BE2C (cell line): Measurements from ENCODE around the gene VPS13D.

Experiments used
- DNase-seq: peaks from one replicate; pipeline ENCODE4 v3.0.0-alpha.2; 2020
- H3K27me3 ChIP-seq: fragments of 250-450 bp; sonication (Bioruptor Pico); 2 replicates; pipeline ENCODE4 v1.5.1; 2020; ENCODE audit warnings: mild to moderate bottlenecking
- H3K36me3 ChIP-seq: fragments of 250-450 bp; sonication (Bioruptor Pico); 2 replicates; pipeline ENCODE4 v1.5.1; 2020; ENCODE audit warnings: mild to moderate bottlenecking
- H3K4me1 ChIP-seq: fragments of 250-450 bp; sonication (Bioruptor Pico); 2 replicates; pipeline ENCODE4 v1.5.1; 2020
- H3K4me3 ChIP-seq: 2 replicates; pipeline ENCODE4 v1.5.1; 2011; ENCODE audit warnings: low read depth, low read length
- H3K9me3 ChIP-seq: fragments of 250-450 bp; sonication (Bioruptor Pico); 2 replicates; pipeline ENCODE4 v1.5.1; 2020
- CTCF ChIP-seq: IDR thresholded peaks from 2 replicates; pipeline ENCODE4 v1.5.1; 2012; ENCODE audit warnings: mild to moderate bottlenecking, low read depth, low read length

Gene VPS13D

GRCh38 chr1:12269351-12269750 is 39.5 kb downstream of the VPS13D start:
- Histone ChIP-seq H3K4me3 (no peak overlapping the region), H3K27me3 (no peaks in the 10 kb centered on the region), H3K36me3 (no peaks in the 10 kb centered on the region), H3K4me1 (no peaks in the 10 kb centered on the region), H3K9me3 (no peaks in the 10 kb centered on the region)
- no peak for DNase-seq
- no peak for TF ChIP-seq CTCF

GRCh38 chr1:12271033-12271432 is 41.2 kb downstream of the VPS13D start:
- no peaks in the 10 kb centered on the region for H3K36me3 ChIP-seq
- no peaks in the 10 kb centered on the region for H3K27me3 ChIP-seq
- no peak overlapping the region for H3K4me3 ChIP-seq
- TF ChIP-seq CTCF, result no peak
- H3K9me3 ChIP-seq, result no peaks in the 10 kb centered on the region
- no peaks in the 10 kb centered on the region for H3K4me1 ChIP-seq
- no peak for DNase-seq

- Histone ChIP-seq H3K27me3 (no peaks in the 10 kb centered on the region), H3K9me3 (no peaks in the 10 kb centered on the region), H3K36me3 (no peaks in the 10 kb centered on the region), H3K4me1 (no peaks in the 10 kb centered on the region), H3K4me3 (no peak overlapping the region)
- no peak for DNase-seq
- no peak for TF ChIP-seq CTCF
Measured at GRCh38 chr1:12272770-12273169, 42.9 kb downstream of the VPS13D start.

- no peaks in the 10 kb centered on the region for H3K9me3 ChIP-seq
- no peak overlapping the region for H3K4me3 ChIP-seq
- H3K36me3 ChIP-seq, result no peaks in the 10 kb centered on the region
- no peaks in the 10 kb centered on the region for H3K27me3 ChIP-seq
- DNase-seq, result peak; percentile 30
- TF ChIP-seq CTCF, result peak; percentile 64
- no peaks in the 10 kb centered on the region for H3K4me1 ChIP-seq
Measured at GRCh38 chr1:12275370-12275769, 45.5 kb downstream of the VPS13D start.

- no peaks in the 10 kb centered on the region for H3K27me3 ChIP-seq
- no peaks in the 10 kb centered on the region for H3K4me1 ChIP-seq
- H3K36me3 ChIP-seq, result no peaks in the 10 kb centered on the region
- TF ChIP-seq CTCF, result no peak
- DNase-seq, result no peak
- H3K4me3 ChIP-seq, result no peak overlapping the region
- no peaks in the 10 kb centered on the region for H3K9me3 ChIP-seq
Measured at GRCh38 chr1:12276225-12276624, 46.4 kb downstream of the VPS13D start.

- Histone ChIP-seq H3K27me3 (no peaks in the 10 kb centered on the region), H3K4me1 (no peaks in the 10 kb centered on the region), H3K4me3 (no peak overlapping the region), H3K9me3 (no peaks in the 10 kb centered on the region), H3K36me3 (no peaks in the 10 kb centered on the region)
- no peak for TF ChIP-seq CTCF
- no peak for DNase-seq
Measured at GRCh38 chr1:12279003-12279402, 49.2 kb downstream of the VPS13D start.
